ENCODE measurements around the gene BCL2L2.

GRCh38 chr14:23349156-23349845 is 42.7 kb downstream of the BCL2L2 start:
- TF ChIP-seq CTCF (conservative IDR thresholded peaks at IDR 0.05) (no peak), ZFX (IDR thresholded peaks at IDR 0.05) (no peak)

Data from C4-2B (cell line).